NCI-H1694 (cell line): Measurements from ENCODE around the gene WIZ.

ENCODE experiments used
- DNase-seq: peaks from one replicate; lab custom pipeline; 2025; lab: John Stamatoyannopoulos, UW

Gene WIZ

DNA sequence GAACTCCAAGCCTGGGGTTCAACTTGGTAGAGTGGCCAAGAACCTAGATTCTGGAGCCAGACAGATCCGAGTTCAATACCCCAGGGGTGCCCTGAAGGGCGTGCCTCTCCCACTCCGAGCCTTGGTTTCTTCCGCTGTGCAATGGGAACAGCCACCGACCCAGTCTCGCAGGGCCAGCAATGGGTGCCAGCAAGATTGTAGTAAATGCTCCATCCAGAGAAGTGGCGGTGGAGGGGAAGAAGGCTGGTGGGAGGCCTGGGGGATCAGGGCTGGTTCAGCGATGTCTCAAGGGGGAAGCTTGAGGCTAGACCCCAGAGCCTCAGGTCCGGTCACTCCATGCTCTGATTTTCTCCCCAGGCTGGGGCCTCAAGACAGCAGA, 4.5 kb downstream of the WIZ start:
- no peak for DNase-seq

DNA sequence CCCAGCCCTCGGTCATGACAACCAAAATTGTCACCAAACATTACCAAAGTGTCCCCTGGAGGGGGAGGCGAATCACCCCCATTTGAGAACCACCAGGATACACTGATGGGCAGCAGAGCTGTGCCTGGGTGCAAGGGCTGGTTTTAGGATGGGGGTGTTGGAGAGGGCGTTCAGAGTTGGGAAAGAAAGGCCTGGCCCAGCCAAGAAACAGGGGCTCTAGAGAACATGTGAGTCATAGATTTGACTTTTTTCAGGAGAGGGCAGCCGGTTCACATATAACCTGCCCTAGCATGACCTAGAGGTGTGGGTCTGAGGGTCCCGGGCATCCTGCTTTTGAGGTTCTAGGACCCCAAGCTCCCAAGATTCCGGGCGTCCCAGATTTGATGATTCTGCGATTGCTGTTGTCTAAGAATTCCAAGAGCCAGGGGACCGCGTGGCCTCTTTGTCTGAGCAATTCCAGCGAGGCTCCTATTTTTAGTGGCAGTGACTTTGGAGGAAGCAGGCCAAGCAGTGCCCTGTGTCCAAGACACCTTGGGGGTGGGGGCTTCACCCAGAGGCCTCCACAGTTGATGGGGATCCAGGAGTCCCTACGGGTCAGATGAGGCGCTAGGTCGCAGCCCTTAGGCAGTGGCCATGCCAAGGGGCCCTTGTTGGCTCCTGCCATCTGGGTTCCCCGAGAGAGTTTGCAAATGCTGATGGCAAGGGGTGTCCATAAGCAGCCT, 5.1 kb downstream of the WIZ start:
- no peak for DNase-seq

DNA sequence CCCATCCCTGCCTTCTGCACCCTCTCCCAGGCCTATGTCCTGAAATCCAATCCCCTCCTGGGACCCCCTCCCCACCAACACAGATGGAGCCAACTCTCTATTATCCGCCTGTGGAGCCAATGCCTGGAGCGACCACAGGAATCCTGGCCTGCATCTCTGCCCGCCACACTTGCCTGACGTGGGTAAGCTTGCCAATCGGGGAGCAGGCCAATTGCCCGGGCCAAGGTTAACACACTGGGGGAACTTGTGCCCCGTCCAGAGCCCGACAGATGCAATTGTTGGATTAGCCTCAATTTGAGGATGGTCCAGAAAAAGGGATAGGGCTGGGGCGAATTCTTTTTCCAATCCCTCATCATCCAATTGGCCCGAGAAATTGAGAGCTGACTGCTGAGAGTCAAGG, 5.9 kb downstream of the WIZ start:
- DNase-seq, result no peak

DNA sequence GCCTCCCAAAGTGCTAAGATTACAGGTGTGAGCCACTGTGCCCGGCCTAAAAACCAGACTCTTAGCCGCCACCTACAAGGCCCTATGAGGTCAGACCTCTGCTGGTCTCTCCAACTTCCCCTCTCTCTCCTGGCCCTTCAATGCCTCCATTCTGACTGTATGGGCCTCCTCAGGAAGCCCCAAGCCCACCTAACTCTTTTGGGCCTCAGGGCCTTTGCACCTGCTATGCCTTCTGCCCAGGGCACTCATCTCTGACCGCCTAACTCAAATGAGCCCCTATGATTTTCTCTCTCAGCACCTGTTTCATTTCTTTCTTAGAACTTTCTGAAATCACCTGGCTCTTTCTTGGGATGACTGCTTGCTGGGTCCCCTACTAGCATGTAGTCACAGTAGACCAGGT, 6.4 kb downstream of the WIZ start:
- DNase-seq, result no peak

DNA sequence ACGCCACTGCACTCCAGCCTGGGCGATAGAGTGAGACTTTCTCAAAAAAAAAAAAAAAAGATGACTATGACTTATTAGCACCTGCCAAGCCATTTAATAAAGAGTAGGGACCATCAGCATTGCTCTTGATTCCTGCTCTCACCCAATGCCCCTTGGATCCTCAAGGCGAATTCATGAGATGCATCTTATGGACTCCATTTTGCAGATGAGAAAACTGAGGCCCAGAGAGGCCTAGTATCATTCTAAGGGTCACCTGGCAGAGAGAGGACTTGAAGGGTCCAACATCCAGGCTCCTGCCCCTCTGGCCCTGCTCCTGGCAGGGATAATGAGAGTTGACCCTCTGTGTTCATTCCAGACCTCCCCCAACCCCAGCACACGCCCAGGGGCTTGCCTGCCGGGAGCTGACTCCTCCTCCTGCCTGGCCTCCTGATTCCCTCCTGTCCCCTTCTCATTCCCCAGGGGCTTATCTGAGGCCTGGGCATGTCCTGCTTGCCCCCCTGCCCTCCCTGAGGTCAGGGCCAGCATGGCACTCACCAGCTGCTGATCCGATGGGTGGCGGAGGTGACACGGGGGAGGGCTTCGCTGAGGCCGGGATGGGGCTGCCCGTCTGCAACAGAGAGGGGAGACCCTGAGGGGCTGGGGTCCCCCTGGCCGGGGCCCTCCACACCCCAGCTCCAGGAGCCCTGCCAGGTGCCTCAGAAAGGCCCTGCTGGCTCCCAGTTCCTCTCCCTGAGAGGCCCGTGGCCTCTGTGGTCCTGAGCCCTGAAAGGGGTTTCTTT, 7.4 kb downstream of the WIZ start:
- no peak for DNase-seq

DNA sequence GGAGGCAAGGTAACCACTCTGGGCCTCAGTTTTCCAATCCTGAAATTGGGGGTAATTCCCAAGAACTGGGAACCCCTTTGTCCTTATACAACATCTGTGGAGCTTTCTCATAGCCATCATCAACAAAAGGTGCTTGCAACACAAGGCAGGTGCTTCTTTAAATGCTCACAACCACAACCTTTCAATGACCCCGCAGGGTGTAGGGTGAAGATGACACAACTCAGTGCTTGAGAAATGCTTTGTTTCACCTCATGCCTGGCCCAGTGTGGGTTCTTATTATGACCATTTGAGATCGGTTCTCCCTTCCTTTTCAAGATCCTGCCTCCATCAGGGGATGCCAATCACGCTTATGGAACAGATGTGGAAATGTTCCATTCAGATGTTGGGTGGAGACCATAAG, 8.4 kb downstream of the WIZ start:
- DNase-seq, result no peak

DNA sequence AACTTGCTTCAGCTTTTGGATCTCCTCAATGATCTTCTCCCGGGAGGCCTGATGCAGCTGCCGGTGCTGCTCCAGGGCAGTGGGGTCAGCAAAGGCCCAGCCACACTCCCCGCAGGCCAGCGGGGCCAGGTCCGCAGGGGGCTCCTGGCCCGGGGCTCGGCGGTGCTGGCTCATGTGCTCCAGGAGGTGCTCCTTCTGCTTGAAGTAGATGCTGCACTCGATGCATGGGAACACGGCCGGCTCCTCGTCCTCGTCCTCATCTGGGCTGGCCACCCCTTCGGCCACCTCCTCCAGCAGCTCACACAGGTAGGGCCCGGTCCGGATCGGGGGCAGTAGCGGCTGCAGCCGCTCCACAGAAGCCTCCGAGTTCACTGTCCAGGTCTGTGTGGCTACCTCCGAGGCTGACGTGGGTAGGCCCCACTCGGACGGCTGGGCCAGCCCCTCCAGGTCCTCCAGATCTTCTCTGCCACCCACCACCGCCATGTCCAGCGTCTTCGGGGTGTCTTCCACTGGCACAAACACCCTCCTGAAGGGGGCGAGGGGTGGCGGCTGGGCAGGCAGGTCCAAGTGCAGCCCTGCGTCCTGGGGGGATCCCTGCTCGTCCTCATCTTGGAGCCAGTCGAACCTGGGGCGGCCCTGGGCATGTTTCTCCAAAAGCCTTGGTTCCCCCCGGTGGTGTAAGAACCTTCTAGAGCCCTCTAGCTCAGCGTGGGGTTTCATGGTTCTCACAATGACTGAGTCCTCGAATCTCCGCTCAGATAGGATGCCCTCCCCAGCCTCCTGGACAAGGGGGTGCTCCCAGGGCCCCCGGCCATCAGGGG, 9.7 kb downstream of the WIZ start:
- DNase-seq, result no peak

DNA sequence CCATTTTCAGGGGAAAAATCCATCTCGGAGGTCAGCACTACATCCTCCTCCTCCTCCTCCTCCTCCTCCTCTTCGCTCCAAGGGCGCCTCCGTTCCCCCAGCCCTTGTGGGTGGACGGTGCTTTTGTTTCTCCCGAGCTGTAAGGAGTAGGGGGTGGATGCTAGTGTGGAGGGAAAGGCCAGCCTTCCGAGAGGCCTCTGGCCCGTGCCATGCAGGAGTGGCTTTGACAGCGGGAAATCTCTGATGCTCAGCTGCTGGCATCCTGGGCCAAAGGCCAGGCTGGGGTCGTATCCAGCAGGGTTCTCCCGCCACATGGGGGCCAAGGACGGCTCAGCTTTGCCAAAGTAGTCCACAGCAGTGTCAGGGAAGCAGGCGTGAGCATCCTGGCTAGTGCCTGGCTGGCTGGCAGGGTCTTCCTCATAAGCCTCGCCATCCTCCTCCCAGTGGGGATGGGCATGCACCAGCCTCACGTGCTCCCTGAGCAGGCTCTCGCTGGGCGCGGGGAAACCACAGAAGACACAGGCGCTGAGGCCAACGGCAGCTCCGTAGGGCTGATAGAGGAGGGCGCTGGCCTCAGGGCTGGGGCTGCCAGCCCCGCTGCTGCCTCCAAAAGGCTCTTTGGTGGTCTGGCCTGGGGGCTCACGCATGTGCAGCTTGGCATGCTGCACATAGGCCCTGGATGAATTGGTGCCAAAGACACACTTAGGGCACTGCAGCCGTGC, 10.5 kb downstream of the WIZ start:
- DNase-seq, result no peak

DNA sequence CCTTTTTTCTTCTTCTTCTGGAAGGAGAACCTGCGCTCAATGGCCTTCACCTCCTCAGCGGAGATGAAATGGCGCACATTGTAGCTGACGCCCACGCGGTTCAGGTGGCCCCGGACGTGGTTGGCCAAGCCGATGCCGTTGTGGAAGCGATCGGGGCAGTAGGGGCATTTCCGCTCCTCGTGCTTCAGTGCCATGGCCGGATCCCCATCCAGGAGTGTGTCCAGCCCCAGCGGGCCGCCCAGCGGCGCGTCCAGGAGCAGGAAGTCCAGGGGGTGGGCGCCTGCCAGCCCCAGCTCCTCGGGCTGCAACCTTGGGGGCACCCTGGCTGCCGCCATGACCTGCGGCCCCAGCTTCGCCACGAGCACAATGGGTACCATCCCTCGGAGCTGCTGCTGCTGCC, 11.2 kb downstream of the WIZ start:
- no peak for DNase-seq

DNA sequence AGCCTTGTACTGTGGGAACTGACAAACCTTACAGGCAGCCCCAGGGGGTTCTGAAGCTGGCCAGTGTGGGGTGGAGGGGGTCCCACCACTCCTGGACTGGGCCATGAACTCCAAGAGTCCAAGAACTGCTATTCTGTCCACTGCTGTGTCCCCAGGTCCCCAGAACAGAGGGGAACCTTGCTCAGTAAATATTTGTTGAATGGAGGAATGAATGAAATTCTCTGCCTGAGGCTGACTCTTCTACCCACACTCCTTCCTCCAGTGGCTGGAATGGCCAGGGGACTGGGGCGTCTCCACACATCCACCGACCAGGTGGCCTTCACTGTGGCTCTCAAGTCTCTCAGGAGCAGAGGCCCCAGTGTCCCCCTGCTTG, 11.6 kb downstream of the WIZ start:
- DNase-seq, result no peak

DNA sequence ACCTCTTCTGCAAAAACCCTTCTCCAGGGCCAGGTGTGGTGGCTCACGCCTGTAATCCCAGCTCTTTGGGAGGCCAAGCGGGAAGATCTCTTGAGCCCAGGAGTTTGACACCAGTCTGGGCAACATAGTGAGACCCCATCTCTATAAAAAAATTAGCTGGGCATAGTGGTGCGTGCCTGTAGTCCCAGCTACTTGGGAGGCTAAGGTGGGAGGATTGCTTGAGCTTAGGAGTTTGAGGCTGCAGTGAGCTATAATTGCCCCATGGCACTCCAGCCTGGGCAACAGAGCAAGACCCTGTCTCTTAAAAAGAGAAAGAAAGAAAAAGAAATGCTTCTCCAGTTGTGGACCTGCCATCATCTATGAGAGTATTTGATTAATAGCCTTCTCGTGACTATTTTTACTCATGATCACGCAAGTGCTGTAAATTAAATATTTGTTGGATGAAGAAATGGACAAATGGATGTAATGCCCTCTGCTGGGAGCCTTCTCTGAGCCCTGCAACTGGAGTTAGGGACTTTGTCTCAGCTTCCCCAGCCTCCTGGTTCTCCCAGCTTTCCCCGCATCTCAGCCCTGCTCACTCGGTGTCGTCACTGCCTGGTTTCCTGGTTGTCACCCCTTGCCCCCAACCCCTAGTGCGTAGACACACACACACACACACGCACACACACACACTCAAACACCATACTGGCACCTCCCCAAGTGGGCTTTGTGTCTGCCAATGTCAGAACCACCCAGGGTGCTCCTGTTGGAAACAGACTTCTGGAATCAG, 12.2 kb downstream of the WIZ start:
- DNase-seq, result no peak

DNA sequence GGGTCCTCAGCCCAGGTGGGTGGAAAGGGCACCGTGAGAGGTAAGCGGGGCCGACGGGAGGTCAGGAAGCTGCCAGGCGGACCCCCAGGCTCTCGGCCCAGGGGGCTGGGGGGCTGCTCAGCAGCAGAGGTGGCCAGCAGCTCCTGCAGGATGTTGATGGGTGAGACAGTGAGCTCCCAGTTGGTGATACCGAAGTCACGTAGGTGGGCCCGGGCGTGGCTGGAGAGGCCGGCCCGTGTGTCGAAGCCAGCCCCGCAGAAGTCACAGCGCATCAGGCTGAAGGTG, 13.0 kb downstream of the WIZ start:
- no peak for DNase-seq

DNA sequence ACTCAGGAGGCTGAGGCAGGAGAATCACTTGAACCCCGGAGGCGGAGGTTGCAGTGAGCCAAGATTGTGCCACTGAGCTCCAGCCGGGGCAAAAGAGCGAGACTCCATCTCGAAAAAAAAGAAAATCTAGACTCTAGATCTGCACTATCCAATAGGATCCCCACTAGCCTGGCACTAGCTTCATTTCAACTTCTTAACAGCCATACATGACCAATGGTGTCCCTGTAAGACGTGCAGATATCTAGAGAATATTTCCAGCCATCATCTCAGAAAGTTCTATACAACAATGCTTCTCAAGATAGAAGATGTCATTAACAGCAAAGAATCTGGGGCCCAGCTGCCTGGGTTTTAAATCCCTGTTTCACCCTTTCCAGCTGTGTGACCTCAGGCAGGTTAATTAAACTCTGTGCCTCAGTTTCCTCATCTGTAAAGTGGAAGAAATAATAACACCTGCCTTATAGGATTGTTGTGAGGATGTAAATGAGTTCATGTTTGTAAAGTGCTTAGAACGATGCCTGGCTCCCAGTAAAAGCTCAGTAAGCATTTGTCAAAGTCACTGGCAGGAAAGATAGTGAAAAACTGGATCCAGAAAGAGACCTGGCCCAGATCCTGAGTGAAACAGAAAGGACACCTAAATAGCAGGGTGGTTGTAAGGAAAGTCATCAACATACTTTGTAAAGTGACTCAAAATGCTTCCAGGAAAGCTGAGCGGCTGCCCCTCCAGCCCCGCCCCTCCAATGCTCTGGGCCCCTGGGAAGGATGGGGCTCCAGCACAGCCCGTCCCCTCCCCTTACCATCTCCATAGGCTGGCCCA, 13.5 kb downstream of the WIZ start:
- DNase-seq, result no peak

DNA sequence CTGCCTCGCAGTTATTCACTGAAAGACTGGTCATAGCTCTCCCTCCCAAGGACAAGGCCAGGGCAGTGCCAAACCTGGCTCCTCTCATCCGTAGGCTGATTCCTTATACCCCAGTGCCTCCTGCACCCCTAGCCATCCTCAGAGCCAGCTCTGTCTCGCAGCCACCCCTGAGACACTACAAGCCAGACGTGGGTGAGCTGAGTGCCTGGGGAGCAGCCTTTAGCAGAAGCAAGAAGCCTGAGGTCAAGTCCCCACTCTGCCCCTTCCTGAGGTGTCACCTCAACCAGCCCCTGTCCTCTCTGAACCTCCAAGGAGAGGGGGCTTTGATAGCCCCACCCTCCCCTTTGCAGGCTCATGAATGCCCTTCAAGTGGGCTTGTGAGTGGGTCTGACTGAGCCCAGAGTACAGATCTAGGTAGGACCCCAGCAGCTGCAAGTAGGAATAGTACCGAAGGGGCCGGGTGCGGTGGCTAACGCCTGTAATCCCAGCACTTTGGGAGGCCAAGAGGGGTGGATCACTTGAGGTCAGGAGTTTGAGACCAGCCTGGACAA, 16.2 kb downstream of the WIZ start:
- DNase-seq, result no peak

DNA sequence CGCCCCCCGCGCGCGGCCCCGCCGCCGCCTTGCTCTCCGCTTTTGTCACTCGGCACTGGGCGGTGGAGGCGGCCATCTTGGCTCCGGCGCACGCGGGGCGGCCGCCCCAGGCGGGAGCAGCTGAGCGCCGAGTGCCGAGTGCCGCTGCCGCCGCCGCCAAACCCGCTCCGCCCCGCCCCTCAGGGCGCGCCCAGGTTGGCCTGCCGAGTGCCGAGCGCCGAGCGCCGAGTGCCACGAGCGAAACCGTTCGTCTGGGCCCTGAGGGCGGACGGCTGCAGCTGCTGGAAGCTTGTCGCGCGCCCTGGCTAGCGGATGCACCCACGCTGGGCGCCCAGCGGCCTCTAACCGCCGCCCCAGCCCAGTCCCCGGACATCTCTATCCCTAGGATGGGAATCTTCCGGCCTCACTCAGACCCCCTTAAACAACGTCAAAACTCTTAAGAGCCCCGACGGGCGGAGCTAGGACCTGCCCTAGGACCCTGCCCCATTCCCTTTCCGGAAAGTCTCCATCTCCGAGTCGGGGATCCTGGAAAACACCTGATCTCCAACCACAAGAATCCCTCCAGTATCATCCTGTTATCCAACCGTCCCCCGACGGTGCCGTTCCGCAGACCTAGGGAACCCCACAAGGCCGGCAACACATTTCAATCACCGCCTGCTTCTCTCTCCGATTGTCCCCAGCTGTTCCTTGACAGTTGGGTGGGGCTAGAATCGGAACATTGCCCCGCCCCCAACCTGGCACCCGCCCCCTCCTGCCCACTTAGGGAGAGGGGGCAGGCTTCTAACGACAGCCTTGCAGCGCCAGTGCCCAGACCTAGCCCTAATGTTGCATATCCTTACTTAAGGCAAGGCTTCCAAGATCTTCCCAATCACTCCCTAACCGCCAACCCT, 16.9 kb downstream of the WIZ start:
- peak; percentile 53 for DNase-seq

DNA sequence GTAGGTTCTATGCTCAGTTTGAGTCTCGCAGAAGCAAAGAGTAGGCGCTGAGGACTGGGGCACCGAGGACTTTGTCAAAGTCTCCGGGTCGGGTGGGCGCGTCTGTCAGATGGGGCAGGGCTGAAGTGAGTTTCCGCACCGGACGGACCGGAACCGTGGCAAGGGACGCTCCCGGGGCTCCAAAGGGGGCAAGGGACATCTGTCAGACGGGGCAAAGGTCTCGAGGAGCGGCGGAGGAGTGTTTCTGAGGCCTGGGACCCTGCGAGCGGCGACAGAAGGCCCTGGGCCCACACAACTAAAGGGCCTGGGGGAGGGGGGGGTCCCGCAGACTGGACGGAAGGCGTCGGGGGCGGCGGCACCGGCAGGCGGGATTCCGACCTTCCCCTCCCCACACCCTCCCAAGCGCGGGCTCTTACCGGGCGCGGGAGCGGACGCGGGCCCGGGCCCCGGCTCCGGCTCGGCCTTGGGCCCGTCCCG, 17.7 kb downstream of the WIZ start:
- no peak for DNase-seq

DNA sequence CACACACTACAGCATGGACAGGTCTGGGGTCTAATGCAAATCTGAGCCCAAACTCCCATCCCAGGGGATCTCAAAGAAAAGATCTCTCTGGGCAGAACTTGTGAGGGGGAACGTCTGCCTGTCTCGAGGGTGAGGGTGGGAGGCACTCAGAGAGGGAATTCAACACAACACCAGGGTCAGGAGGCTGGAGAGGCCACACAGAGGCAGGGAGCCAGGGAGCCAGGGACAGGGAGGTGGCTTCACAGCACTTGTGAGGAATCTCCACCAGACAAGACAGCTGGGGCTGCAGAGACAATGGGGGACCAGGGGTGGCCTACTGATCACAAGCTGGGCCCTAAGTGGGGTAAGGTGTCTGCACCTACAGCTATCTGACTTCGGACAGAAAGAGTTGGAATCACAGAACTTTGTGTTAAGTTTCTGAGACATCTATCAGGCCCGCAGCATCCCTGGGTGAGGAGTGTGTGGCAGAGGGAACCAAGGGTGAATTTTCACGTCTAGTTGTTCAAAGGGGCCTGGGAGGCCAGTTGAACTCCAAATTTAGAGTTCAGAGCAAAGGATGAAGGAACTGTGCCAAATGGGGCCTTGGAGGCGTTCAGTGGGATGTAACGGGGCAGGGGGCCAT, 18.2 kb downstream of the WIZ start:
- DNase-seq, result no peak

DNA sequence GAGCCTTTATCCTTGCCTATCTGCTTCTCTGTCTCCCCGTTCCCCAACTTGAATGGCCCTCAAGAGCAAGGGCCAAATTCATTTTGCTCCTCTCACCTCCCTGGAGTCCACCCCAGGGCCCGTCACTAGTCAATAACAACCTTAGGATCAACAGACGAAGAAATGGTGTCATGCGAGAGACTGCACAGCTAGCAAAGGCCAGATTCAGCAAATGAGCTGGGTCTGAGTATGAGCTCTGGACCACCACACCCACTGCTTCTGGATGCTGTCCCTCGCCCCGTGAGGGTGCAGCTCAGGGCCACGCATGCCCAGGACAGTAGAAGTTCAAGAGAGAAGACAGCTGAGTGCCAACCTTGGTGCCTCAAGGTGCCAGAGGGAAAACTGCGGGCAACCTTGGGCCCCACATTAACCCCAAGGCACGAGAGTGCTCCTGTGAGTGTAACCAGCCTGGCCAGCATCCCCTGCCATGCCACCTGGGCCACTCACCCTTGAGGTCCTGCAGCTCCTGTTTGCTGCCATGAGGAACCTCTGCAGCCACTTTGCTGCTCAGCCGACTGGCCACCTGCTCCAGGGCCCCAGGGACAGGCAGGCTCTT, 19.1 kb downstream of the WIZ start:
- DNase-seq, result no peak
